MM.1S (cell line): ENCODE data around the gene KRTAP29-1.

Experiments
- EZH2 ChIP-seq: fragments of 300-600 bp; sonication (generic); optimal IDR thresholded peaks from 2 replicates; pipeline ENCODE3; 2017; ENCODE audit warnings: low read depth, mild to moderate bottlenecking, antibody characterized with exemption, low read length, mixed read lengths
- EZH2phosphoT487 ChIP-seq: fragments of 300-600 bp; sonication (generic); IDR thresholded peaks from 2 replicates; pipeline ENCODE4 v1.6.1; 2018; ENCODE audit warnings: antibody characterized with exemption, low read length
- TF ChIP-seq, protein P1 (sequence below): fragments of 300-600 bp; sonication (generic); IDR thresholded peaks from 2 replicates; pipeline ENCODE4 v1.5.1; 2016; ENCODE audit warnings: antibody characterized with exemption, low read length, mixed read lengths

DNA sequence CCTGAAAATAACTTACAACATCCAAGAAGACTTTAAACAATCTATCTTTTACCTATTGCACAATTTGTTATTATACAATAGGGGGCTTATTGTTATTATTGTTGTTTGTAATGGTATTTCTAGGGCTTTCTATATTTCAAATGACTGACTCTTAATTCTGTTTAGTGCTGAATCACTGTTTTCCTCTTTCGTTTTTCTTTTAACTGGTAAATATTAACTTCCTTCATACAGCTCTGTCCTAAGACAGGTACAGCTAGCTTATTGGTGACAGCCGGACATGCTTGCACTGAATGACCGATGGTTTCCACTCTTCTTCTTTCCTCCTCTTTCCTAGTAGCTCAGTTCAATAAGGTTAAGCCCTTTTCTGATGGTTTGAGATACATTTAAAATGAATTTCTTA lies 15.6 kb downstream of the KRTAP29-1 start:
- TF ChIP-seq, protein P1, sequence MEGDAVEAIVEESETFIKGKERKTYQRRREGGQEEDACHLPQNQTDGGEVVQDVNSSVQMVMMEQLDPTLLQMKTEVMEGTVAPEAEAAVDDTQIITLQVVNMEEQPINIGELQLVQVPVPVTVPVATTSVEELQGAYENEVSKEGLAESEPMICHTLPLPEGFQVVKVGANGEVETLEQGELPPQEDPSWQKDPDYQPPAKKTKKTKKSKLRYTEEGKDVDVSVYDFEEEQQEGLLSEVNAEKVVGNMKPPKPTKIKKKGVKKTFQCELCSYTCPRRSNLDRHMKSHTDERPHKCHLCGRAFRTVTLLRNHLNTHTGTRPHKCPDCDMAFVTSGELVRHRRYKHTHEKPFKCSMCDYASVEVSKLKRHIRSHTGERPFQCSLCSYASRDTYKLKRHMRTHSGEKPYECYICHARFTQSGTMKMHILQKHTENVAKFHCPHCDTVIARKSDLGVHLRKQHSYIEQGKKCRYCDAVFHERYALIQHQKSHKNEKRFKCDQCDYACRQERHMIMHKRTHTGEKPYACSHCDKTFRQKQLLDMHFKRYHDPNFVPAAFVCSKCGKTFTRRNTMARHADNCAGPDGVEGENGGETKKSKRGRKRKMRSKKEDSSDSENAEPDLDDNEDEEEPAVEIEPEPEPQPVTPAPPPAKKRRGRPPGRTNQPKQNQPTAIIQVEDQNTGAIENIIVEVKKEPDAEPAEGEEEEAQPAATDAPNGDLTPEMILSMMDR: no peak
- no peak for TF ChIP-seq EZH2phosphoT487
- TF ChIP-seq EZH2: no peak
